HUES6 (cell line): ENCODE results near the gene MCM8.

Source experiments
- H3K27ac ChIP-seq: 2 replicates; pipeline ENCODE4 v1.7.0; 2013; ENCODE audit warnings: low read depth, mild to moderate bottlenecking, low read length, inconsistent platforms
- H3K27me3 ChIP-seq: 2 replicates; pipeline ENCODE4 v1.6.1; 2013; ENCODE audit warnings: low read length; ENCODE audit not compliant: control insufficient read depth, insufficient read depth
- H3K36me3 ChIP-seq: 2 replicates; pipeline ENCODE4 v1.6.1; 2013; ENCODE audit warnings: low read length; ENCODE audit not compliant: control insufficient read depth, insufficient read depth
- H3K4me1 ChIP-seq: 2 replicates; pipeline ENCODE4 v1.6.1; 2013; ENCODE audit warnings: low read length; ENCODE audit not compliant: control insufficient read depth, insufficient read depth
- H3K4me3 ChIP-seq: 2 replicates; pipeline ENCODE4 v1.5.1; 2013; ENCODE audit warnings: low read depth, low read length
- H3K9ac ChIP-seq: one replicate; pipeline ENCODE4 v1.6.1; 2013; ENCODE audit warnings: mild to moderate bottlenecking, low read length
- H3K9me3 ChIP-seq: 2 replicates; pipeline ENCODE4 v1.6.1; 2013; ENCODE audit warnings: low read depth, low read length; ENCODE audit not compliant: control insufficient read depth, insufficient read depth

The MCM8 gene

DNA sequence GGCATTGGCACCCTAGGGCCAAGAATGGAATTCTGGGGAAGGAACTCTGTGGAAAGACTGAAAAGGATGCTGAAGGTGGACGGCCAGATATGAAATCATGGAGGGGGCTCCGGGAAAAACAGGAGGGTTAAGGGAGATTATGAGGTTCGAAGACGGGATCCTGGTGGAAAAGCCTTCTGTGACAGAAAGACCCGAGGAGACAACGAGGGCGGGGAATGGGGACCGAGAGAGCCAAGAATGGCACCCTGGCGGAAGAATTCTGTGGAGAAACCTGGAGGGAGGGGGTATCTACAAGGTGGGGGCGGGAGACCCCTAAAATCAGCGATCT lies 545 bp upstream of the MCM8 start:
- H3K4me1 ChIP-seq, result peaks cover 4% of the 10 kb centered on the region
- peaks cover 59% of the 10 kb centered on the region for H3K36me3 ChIP-seq
- no peaks in the 10 kb centered on the region for H3K27me3 ChIP-seq
- H3K4me3 ChIP-seq, result peak overlapping the region; percentile 95
- peak overlapping the region; percentile 91 for H3K9ac ChIP-seq
- H3K9me3 ChIP-seq, result no peaks in the 10 kb centered on the region
- H3K27ac ChIP-seq, result peak overlapping the region; percentile 53; the same call in 1 of the 2 replicates

DNA sequence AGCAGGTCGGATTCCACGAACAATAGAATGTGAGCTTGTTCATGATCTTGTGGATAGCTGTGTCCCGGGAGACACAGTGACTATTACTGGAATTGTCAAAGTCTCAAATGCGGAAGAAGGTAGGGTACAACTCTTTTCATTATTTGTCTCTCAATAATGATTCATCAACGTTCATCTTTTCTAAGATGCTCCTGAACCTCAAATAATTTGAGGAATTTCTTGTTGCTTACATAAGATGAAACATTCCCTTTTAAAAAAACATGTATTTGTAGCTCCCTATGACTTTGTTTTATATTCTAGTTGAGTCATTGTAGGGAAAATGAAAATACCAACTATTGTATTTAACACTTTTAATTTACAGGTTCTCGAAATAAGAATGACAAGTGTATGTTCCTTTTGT lies 17.0 kb downstream of the MCM8 start:
- peaks cover 13% of the 10 kb centered on the region for H3K4me1 ChIP-seq
- peaks cover 39% of the 10 kb centered on the region for H3K27me3 ChIP-seq
- H3K27ac ChIP-seq, result no peak overlapping the region
- H3K36me3 ChIP-seq, result peaks cover 55% of the 10 kb centered on the region
- no peak overlapping the region for H3K9ac ChIP-seq
- no peak overlapping the region for H3K4me3 ChIP-seq
- H3K9me3 ChIP-seq, result no peaks in the 10 kb centered on the region

DNA sequence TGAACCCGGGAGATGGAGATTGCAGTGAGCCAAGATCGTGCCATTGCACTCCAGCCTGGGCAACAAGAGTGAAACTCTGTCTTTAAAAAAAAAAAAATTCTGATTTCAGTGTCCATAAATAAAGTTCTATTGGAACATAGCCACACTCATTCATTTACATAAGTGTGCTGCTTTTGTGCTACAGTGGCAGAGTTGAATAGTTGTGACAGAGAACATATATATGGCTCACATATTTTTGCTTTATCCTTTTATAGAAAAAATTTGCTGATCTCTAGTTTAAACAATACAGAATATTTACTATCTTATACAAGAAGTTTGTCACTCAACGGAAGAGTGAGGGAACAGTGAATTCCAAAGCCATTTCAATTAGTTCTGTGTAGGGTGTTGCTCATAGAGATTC lies 18.0 kb downstream of the MCM8 start:
- H3K27ac ChIP-seq, result no peak overlapping the region
- H3K27me3 ChIP-seq, result peaks cover 39% of the 10 kb centered on the region
- peaks cover 13% of the 10 kb centered on the region for H3K4me1 ChIP-seq
- H3K36me3 ChIP-seq, result peaks cover 54% of the 10 kb centered on the region
- no peak overlapping the region for H3K4me3 ChIP-seq
- no peak overlapping the region for H3K9ac ChIP-seq
- no peaks in the 10 kb centered on the region for H3K9me3 ChIP-seq

DNA sequence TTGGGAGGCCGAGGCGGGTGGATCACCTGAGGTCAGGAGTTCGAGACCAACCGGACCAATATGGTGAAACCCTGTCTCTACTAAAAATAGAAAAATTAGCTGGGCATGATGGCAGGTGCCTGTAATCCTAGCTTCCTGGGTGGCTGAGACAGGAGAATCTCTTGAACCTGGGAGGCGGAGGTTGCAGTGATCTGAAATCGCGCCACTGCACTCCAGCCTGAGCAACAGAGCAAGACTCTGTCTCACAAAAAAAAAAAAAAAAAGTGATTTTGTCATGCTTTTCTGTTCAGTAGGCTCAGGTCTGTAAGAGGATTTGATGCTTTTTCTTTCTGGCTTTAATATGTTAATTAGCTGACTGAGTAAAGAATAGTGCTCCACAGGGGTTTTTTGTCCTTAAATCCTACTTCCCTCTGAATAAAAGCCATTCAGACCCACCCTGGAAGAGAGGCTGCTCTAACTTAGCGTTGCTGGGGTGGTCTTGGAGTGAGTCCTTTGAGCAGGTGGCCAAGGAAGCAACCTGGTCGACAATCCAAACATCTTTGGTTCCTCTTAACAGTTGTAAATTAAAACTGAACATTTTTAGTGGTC lies 19.0 kb downstream of the MCM8 start:
- Histone ChIP-seq H3K9me3 (no peaks in the 10 kb centered on the region), H3K9ac (no peak overlapping the region), H3K4me1 (peaks cover 13% of the 10 kb centered on the region), H3K27me3 (peaks cover 39% of the 10 kb centered on the region), H3K4me3 (no peak overlapping the region), H3K27ac (no peak overlapping the region), H3K36me3 (peaks cover 57% of the 10 kb centered on the region)

DNA sequence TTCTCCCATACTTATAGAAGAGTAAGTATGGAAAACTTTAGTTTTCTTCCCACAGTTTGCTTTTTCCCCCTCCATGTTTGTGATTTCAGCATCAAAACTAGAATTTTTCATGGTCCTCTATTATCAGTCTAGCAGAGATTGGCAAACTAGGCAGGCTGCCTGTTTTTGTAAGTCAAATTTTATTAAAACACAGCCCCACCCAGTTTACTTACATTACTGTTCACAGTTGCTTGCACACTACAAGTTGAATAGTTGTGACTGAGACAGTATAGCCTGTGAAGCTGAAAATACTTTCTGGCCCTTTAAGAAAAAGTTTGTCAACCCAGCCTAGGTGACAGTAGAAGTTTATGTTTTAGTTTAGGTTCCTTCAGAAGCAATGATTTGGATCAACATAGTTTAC lies 19.5 kb downstream of the MCM8 start:
- Histone ChIP-seq H3K4me3 (no peak overlapping the region), H3K4me1 (peaks cover 13% of the 10 kb centered on the region), H3K27ac (no peak overlapping the region), H3K9ac (no peak overlapping the region), H3K36me3 (peaks cover 57% of the 10 kb centered on the region), H3K27me3 (peaks cover 39% of the 10 kb centered on the region), H3K9me3 (no peaks in the 10 kb centered on the region)

DNA sequence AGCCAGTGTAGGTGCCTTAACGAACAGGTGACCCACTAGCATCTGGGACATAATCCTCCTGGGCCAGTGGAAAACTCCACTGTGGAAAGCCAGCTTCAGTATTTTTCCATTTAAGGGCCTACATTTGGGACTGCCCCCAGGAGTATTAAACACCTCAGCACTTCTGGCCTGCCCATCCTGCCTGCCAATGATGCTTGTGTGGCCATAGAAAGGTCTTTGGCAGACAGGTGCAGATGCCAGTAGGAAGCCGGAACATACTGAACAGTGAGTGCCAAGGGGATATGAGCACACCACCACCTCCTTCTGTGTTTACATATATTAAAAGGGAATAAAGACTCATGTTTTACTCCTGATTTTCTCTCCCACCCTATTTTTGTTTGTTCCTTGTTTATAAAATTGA lies 19.9 kb downstream of the MCM8 start:
- peaks cover 13% of the 10 kb centered on the region for H3K4me1 ChIP-seq
- H3K36me3 ChIP-seq, result peaks cover 57% of the 10 kb centered on the region
- no peak overlapping the region for H3K27ac ChIP-seq
- no peak overlapping the region for H3K9ac ChIP-seq
- H3K9me3 ChIP-seq, result no peaks in the 10 kb centered on the region
- H3K27me3 ChIP-seq, result peaks cover 39% of the 10 kb centered on the region
- no peak overlapping the region for H3K4me3 ChIP-seq

DNA sequence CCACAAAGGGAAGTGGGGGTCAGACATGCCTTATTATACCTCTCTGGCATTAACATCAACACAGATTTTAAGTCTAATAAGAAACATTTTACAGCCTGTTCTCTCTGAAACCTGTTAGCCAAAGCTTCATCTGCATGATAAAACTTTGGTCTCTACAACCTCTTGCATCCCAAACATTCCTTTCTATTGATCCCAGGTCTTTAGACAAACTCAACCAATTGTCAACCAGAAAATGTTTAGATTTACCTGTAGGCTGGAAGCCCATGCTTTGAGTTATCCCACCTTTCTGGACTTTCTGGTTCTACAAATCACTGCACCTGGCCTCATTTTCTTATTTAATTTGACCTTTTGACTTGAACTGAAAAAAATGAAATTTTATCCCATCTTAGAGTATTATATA lies 20.8 kb downstream of the MCM8 start:
- no peaks in the 10 kb centered on the region for H3K9me3 ChIP-seq

DNA sequence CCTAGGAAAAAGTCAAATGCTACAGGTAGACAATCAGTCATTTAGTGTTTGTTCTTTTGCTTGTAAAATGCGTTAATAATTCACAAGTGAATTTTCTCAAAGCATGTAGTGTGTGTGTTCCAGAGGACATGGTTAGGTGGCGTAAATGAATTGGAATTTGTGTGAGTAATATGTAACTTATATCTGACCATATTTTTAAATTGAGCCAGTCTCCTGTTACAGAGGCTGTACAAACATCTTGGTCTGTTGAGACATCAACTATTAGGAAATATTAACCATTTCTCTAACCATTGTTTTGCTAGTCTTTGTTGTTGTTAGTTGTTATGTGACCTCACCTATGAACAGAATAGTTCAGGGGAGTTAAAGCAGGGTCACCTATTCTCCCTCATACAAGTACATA lies 22.7 kb downstream of the MCM8 start:
- Histone ChIP-seq H3K9me3 (no peaks in the 10 kb centered on the region), H3K9ac (no peak overlapping the region), H3K27ac (no peak overlapping the region), H3K27me3 (peaks cover 24% of the 10 kb centered on the region), H3K4me3 (no peak overlapping the region), H3K4me1 (peaks cover 13% of the 10 kb centered on the region), H3K36me3 (peaks cover 54% of the 10 kb centered on the region)

More for the DNA sequence above, 20.8 kb downstream of the MCM8 start:
- no peak overlapping the region for H3K9ac ChIP-seq
- peaks cover 54% of the 10 kb centered on the region for H3K36me3 ChIP-seq
- peaks cover 39% of the 10 kb centered on the region for H3K27me3 ChIP-seq
- H3K4me1 ChIP-seq, result peaks cover 13% of the 10 kb centered on the region
- no peak overlapping the region for H3K27ac ChIP-seq
- H3K4me3 ChIP-seq, result peak overlapping the region; percentile 21; the same call in 1 of the 2 replicates

DNA sequence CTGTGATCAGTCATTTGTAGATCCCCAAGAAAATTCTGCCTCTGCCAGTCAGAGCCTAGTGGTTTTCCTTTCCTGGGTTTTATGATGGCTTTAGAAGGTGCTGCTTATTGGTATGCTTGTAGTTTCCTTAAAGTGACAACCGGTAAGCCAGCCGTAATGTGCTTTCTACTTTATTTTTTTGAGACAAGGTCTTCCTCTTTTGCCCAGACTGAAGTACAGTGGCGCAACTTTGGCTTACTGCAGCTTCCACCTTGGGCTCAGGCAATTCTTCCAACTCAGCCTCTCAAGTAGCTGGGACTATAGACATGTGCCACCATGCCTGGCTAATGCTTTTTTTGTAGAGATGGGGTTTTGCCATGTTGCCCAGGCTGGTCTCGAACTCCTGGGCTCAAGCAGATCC lies 23.5 kb downstream of the MCM8 start:
- no peak overlapping the region for H3K27ac ChIP-seq
- H3K4me3 ChIP-seq, result no peak overlapping the region
- no peak overlapping the region for H3K9ac ChIP-seq
- H3K9me3 ChIP-seq, result no peaks in the 10 kb centered on the region
- H3K36me3 ChIP-seq, result peaks cover 62% of the 10 kb centered on the region
- peaks cover 13% of the 10 kb centered on the region for H3K4me1 ChIP-seq
- H3K27me3 ChIP-seq, result peaks cover 17% of the 10 kb centered on the region

DNA sequence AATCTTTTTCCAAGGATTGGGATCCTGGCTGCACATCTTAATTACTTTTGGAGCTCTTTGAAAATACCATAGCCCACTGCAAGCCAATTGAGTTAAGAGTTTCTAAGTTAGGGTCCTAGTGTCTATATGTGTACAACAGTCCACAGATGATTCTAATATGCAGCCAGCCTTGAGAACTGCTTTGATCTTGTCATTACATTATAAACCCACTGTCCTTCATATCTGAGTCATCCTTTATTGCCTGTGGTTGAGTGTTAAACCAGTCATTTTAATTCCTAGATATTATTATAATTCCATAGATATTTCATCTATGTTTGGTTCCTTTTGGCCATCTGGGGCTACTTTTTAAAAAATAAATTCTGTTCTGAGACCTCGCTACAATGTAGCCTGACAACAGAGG lies 24.1 kb downstream of the MCM8 start:
- peaks cover 13% of the 10 kb centered on the region for H3K4me1 ChIP-seq
- H3K27me3 ChIP-seq, result peaks cover 13% of the 10 kb centered on the region
- no peak overlapping the region for H3K9ac ChIP-seq
- H3K36me3 ChIP-seq, result peaks cover 67% of the 10 kb centered on the region
- H3K4me3 ChIP-seq, result no peak overlapping the region
- no peaks in the 10 kb centered on the region for H3K9me3 ChIP-seq
- no peak overlapping the region for H3K27ac ChIP-seq

DNA sequence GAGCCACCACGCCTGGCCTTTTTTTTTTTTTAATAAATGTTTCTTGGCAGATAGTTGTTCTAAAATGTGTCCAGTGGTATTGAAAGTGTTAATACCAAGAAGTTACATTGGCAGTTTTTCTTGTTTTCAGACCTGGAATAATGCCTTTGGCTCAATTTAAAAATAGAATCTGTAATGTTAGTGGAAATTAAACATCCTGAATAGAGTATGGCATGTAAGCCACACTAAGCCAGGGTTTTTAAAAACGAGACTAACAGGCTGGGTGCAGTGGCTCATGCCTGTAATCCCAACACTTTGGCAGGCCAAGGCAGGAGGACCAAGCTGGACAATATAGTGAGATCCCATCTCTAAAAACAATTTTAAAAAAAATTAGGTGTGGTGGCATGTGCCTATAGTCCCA lies 25.3 kb downstream of the MCM8 start:
- Histone ChIP-seq H3K27ac (no peak overlapping the region), H3K27me3 (peaks cover 1% of the 10 kb centered on the region; the same call in 1 of the 2 replicates)

DNA sequence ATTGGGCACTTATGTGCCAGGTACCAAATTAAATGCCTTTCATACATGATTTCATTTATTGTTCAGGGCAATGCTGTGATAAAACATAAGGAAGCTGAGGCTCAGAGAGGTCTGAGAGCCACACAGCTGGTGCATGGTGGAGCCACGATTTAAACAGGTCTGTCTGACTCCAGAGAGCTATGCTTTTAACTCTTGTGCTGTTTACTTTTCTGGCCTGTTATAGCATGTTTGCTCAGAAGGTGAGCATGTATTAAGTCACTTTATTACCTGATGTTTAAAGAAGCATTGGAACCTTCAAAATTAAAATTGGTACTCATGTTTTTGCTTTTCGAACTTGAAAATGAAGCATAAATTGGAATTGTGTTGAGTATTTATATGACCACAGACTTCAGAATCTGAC lies 26.8 kb downstream of the MCM8 start:
- peaks cover 74% of the 10 kb centered on the region for H3K36me3 ChIP-seq
- H3K9me3 ChIP-seq, result no peaks in the 10 kb centered on the region

More for the DNA sequence above, 25.3 kb downstream of the MCM8 start:
- peaks cover 73% of the 10 kb centered on the region for H3K36me3 ChIP-seq
- no peaks in the 10 kb centered on the region for H3K9me3 ChIP-seq
- peaks cover 3% of the 10 kb centered on the region for H3K4me1 ChIP-seq
- H3K9ac ChIP-seq, result no peak overlapping the region
- H3K4me3 ChIP-seq, result no peak overlapping the region

More for the DNA sequence above, 26.8 kb downstream of the MCM8 start:
- Histone ChIP-seq H3K27me3 (no peaks in the 10 kb centered on the region), H3K4me1 (no peaks in the 10 kb centered on the region), H3K27ac (no peak overlapping the region), H3K9ac (no peak overlapping the region), H3K4me3 (no peak overlapping the region)
